Measurements from ENCODE around the gene ITGAL. TPM values are rescaled to one million over a fixed set of nuclear protein-coding genes. Genes with fewer than 3 reads are reported as not detected.

ITGAL gene
- polyA plus RNA-seq, 1 donor (not counting 4 experiments of a cell fraction or from before 2014, with no cell fraction given) = not detected

- Histone ChIP-seq H3K4me2 (ENCODE audit: control insufficient read depth, extremely low read depth, insufficient read depth, low read depth, low read length) (no peak overlapping the region), H3K4me1 (ENCODE audit: control insufficient read depth, extremely low read depth, insufficient read depth, low read length) (peaks cover 11% of the 10 kb centered on the region), H3K79me2 (ENCODE audit: control insufficient read depth, insufficient read depth, low read length) (peaks cover 9% of the 10 kb centered on the region), H3K36me3 (ENCODE audit: control insufficient read depth in 2 of 2, extremely low read depth in 1 of 2, insufficient read depth in 2 of 2, low read length in 2 of 2) (peaks cover 0 to 16% of the 10 kb centered on the region in 2 experiments), H3K9me1 (ENCODE audit: control insufficient read depth, extremely low read depth, insufficient read depth, low read length) (no peaks in the 10 kb centered on the region), H3K27me3 (ENCODE audit: control insufficient read depth, extremely low read depth, insufficient read depth, low read length) (no peaks in the 10 kb centered on the region), H3K4me3 (ENCODE audit: control insufficient read depth in 2 of 3, extremely low read depth in 1 of 3, insufficient read depth in 2 of 3, low read depth in 1 of 3, low read length in 3 of 3) (no peak overlapping the region), H3K9me3 (ENCODE audit: control insufficient read depth, low read depth, low read length) (no peaks in the 10 kb centered on the region), H4K20me1 (ENCODE audit: control insufficient read depth, extremely low read depth, insufficient read depth, low read length) (no peaks in the 10 kb centered on the region), H3K27ac (ENCODE audit: control insufficient read depth, insufficient read depth, low read length) (no peak overlapping the region), H3K9ac (ENCODE audit: control insufficient read depth, extremely low read depth, insufficient read depth, low read length) (no peak overlapping the region), H2AFZ (ENCODE audit: control insufficient read depth, low read length) (no peak overlapping the region)
- TF ChIP-seq CTCF (optimal IDR thresholded peaks at IDR 0.05 in 1 of 3, IDR thresholded peaks at IDR 0.05 in 1 of 3, conservative IDR thresholded peaks at IDR 0.05 in 1 of 3; ENCODE audit: extremely low read depth in 1 of 3, insufficient read depth in 2 of 3, low read length in 3 of 3) = no peak
- TF ChIP-seq EZH2 (IDR thresholded peaks at IDR 0.05; ENCODE audit: low read length) = no peak
- FAIRE-seq (no peak), DNase-seq (ENCODE audit: low read depth, low spot score) (no peak)
- dilution Hi-C loops (cut with MboI; ENCODE audit: extremely low pct_ligation_motif_present, low sequenced_read_pairs) = no loop called here
Observed at GRCh38 chr16:30439720-30440348, 32.7 kb upstream of the ITGAL start.

- DNase-seq (ENCODE audit: low read depth, low spot score) = no peak
- no peaks in the 10 kb centered on the region for H3K9me3 ChIP-seq (ENCODE audit: control insufficient read depth, low read depth, low read length)
- peaks cover 0 to 16% of the 10 kb centered on the region in 2 experiments for H3K36me3 ChIP-seq (ENCODE audit: control insufficient read depth in 2 of 2, extremely low read depth in 1 of 2, insufficient read depth in 2 of 2, low read length in 2 of 2)
- no peak overlapping the region for H3K4me2 ChIP-seq (ENCODE audit: control insufficient read depth, extremely low read depth, insufficient read depth, low read depth, low read length)
- no peak overlapping the region for H3K9ac ChIP-seq (ENCODE audit: control insufficient read depth, extremely low read depth, insufficient read depth, low read length)
- H2AFZ ChIP-seq (ENCODE audit: control insufficient read depth, low read length) = no peak overlapping the region
- no peak for FAIRE-seq
- no peak overlapping the region for H3K27ac ChIP-seq (ENCODE audit: control insufficient read depth, insufficient read depth, low read length)
- no peaks in the 10 kb centered on the region for H3K9me1 ChIP-seq (ENCODE audit: control insufficient read depth, extremely low read depth, insufficient read depth, low read length)
- peaks cover 17% of the 10 kb centered on the region for H3K4me1 ChIP-seq (ENCODE audit: control insufficient read depth, extremely low read depth, insufficient read depth, low read length)
- TF ChIP-seq EZH2 (IDR thresholded peaks at IDR 0.05; ENCODE audit: low read length) (no peak), CTCF (optimal IDR thresholded peaks at IDR 0.05 in 1 of 3, IDR thresholded peaks at IDR 0.05 in 1 of 3, conservative IDR thresholded peaks at IDR 0.05 in 1 of 3; ENCODE audit: extremely low read depth in 1 of 3, insufficient read depth in 2 of 3, low read length in 3 of 3) (no peak)
- H3K4me3 ChIP-seq (ENCODE audit: control insufficient read depth in 2 of 3, extremely low read depth in 1 of 3, insufficient read depth in 2 of 3, low read depth in 1 of 3, low read length in 3 of 3) = no peak overlapping the region
- no peaks in the 10 kb centered on the region for H4K20me1 ChIP-seq (ENCODE audit: control insufficient read depth, extremely low read depth, insufficient read depth, low read length)
- H3K27me3 ChIP-seq (ENCODE audit: control insufficient read depth, extremely low read depth, insufficient read depth, low read length) = no peaks in the 10 kb centered on the region
- dilution Hi-C loops (cut with MboI; ENCODE audit: extremely low pct_ligation_motif_present, low sequenced_read_pairs) = no loop called here
- H3K79me2 ChIP-seq (ENCODE audit: control insufficient read depth, insufficient read depth, low read length) = peaks cover 13% of the 10 kb centered on the region
Observed at GRCh38 chr16:30443631-30444030, 28.9 kb upstream of the ITGAL start.

All from keratinocyte (primary cell).